Measurements from ENCODE around the gene FAM151A.

The FAM151A gene

GRCh38 chr1:54579337-54579781 lies 44.0 kb downstream of the FAM151A start:
- DNase-seq (ENCODE audit: low spot score), result no peak

DNA sequence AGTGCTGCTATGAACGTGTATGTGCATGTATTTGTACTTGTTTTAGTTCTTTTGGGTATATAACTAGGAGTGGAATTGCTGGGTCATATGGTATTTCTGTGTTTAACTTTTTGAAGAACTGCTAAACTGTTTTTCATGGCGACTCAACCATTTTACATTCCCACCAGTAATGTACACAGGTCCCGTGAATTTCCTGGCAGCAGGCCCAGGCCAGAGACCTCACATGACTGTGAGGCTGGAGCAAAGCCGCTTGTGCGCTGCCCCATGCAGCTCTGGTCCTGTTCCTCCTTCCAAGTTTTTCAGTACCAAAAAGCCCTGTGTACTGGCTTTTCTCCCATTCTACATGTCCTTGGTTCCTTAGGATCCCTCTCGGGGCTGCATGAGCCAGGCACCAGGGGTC lies 45.7 kb downstream of the FAM151A start:
- DNase-seq (ENCODE audit: low spot score), result no peak

GRCh38 chr1:54575605-54576290 lies 47.6 kb downstream of the FAM151A start:
- DNase-seq (ENCODE audit: low spot score), result no peak

- DNase-seq (ENCODE audit: low spot score), result no peak
These were observed 48.2 kb downstream of the FAM151A start for GRCh38 chr1:54575161-54575560.

GRCh38 chr1:54574158-54574778 lies 49.1 kb downstream of the FAM151A start:
- no peak for DNase-seq (ENCODE audit: low spot score)

GRCh38 chr1:54572542-54572850 lies 50.8 kb downstream of the FAM151A start:
- no peak for DNase-seq (ENCODE audit: low spot score)

- DNase-seq (ENCODE audit: low spot score), result no peak
These were observed 51.4 kb downstream of the FAM151A start for GRCh38 chr1:54571803-54572541.

DNA sequence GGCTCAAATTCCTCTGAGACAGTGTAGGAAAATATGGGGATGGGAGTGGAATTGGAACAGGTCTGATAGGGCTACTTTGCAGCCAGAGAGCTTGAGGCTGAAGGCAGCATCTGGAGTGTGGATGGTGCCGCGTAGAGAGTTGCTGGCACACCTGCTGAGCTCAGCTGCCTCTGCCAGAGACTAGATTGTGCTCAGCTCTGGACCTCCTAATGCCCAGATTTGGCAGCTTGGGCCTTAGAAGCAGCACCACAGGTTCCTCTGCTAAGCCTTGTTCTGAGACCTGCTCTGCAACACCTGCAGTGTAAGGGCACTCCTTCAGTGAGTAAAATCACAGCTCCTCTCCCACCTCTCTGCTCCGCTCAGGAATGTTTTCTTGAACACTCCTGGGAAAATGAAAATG lies 52.0 kb downstream of the FAM151A start:
- DNase-seq (ENCODE audit: low spot score), result no peak

DNA sequence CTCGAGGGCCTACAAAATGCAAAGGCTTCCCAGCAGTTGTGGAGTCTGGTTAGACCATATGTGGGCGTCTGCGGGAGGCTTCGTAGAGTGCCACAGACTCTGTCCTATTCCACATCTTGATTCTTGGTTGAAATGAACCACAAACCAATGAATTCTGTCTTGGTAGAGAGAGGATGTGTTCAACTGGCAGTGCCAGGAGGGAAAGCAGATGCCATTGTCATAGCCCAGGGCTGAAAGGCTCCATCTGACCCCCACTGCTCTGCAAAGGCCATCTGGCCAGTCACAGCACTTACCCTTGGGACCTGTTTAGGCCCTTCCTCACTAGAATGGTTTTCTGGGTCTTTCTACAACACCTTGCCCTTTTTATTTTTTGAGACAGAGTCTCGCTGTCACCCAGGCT lies 53.2 kb downstream of the FAM151A start:
- no peak for DNase-seq (ENCODE audit: low spot score)

DNA sequence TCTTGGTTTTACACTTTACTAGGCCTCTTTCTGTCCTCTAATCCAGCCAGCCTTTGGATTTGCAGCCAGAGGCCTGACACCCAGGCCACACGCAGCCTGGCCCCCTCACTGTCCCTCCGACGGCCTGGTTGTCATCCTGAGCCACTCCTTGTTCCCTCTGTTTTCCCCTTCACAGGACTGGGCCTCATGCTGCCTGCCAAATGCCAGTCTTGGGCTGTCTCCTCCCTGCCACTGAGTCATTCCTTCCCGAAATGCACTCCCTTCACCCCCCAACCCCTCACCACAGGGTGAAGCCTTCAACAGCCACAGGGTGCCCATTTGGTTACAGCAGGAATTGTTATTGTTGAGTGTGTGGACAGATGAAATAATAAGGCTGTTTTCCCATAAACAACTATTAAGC lies 54.0 kb downstream of the FAM151A start:
- DNase-seq (ENCODE audit: low spot score), result peak; percentile 72

- DNase-seq (ENCODE audit: low spot score), result peak; percentile 62
These were observed 55.4 kb downstream of the FAM151A start for GRCh38 chr1:54567961-54568360.

DNA sequence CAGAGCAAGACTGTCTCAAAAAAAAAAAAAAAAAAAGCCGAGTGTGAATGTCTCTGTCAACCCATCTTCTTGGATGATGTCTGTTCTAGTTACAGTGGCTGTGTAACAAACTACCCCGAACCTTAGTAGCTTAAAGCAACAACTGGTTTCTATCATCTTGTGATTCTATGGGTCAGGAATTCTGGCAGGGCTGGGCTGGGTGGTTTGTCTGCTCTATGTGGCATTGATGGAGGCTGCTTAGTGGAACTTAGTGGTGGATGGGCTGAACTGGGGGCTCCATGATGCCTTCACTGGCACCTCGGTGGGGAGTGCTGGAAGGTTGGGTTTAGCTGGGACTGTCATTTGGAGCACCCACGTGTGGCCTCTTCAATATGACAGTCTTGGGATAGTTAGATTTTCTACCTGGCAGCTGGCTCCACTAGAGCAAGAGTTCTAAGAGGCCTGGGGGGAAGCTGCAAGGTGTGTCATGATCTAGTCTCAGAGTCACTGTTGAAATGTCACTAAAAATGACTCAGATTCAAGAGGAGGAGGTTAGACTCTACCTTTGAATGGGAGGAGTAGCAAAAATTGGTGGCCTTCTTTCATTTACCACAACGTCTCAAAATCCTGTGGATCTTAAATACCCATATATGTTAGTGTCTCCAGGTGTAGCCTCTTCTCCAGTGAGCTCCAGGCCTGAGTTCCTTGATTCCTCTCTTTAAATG lies 56.7 kb downstream of the FAM151A start:
- DNase-seq (ENCODE audit: low spot score), result no peak

DNA sequence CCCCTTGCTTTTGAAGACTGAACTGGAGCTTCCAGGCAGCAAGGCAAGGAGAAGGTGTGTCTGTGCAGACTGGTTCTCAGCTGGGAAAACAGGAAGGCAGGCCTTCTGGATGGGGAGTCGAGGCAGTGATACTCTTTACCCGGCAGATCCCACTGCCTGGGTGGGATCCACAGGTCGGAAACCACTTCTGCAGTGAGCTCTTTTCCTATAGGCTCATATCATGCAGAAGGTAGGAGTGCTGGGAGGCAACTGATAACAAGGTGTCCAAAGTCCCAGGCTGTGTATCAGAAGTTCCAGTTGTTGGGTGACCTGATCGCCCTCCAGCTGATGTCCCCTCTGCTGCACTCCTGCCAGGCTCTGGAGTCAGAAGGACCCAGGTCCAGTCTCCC lies 58.2 kb downstream of the FAM151A start:
- no peak for DNase-seq (ENCODE audit: low spot score)

GRCh38 chr1:54564312-54565112 lies 58.8 kb downstream of the FAM151A start:
- DNase-seq (ENCODE audit: low spot score), result no peak

DNA sequence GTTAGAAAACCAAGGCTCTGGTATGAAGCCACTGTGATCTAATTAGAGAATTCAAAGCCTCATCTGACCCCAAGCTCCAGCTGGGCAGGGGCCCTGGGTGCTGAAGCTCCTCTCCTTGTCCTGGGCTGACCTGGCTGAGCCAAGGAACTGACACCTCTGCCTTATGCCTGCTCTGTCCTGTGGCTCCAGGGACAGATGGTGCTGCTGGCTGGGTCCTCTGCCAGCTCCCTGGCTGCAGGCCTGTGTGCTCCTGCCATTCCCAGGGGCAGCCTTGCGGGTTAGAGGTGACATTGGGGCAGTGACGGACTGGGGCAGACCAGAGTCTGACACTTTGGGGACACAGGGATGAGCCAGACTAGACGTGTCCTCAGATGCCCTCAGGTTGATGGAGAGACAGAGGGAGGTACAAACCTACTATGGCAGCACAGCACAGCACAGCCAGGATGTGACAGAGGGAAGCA lies 63.5 kb downstream of the FAM151A start:
- no peak for DNase-seq (ENCODE audit: low spot score)

Data from AG08395 (cell line).